HG03139 (cell line): ENCODE results near the gene EI24.
A peak's percentile ranks its signal among the peaks of the same experiment; 100 is the strongest.

Experiments used
- ATAC-seq: cut with Tn5 transposase; IDR thresholded peaks from one replicate; pipeline ENCODE4 v1.9.1; 2021; ENCODE audit not compliant: unreplicated experiment

EI24 gene

DNA sequence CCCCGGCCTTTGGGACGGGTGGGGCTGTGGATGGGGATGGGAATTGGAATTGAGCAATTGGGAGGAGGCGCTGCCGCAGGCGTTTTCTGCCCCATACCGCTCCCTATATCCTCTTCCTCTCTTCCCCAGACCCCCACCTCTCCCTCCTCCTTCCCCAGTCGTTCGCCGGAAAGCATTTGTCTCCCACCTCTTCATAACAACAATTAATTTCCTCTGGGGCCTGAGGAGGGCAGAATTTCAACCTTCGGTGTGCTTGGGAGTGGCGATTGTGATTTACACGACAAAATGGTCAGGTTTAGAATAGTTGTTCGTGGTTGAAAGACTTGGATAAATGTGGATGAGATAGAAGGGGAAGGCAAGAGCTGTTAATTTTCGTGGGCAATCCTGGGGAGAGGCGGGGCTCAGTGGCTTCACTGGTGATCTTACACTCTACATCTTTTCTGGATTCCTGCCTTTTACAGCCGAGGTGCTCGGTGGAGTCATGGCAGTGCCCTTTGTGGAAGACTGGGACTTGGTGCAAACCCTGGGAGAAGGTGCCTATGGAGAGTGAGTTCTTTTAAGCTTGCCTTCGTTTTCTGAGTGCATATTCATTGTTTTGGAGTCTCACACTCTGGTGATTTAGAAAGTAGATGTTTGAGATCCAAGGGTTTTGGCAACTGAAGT, 57.1 kb downstream of the EI24 start:
- peak; percentile 28 for ATAC-seq

GRCh38 chr11:125627236-125627910, 58.1 kb downstream of the EI24 start:
- ATAC-seq, result no peak
